GM12878 (cell line): Measurements from ENCODE around the gene MT1X. TPM values are rescaled to one million over a fixed set of nuclear protein-coding genes. Genes with fewer than 3 reads are reported as not detected.

ENCODE experiments used
- ATAC-seq: fragments of 200-7000 bp; cut with Tn5 transposase; 3 replicates; pipeline ENCODE4 v1.9.1; 2020; ENCODE audit warnings: mild to moderate bottlenecking, moderate library complexity
- BruUV-seq: library from RNA; stranded (reverse); fragments of 400-500 nt; replicated peaks from 2 replicates; lab custom pipeline; 2021; lab: Mats Ljungman, UMichigan
- CTCF ChIA-PET: fragments of 300-600 bp; sonication (Branson Sonifier 250); formaldehyde crosslinking; extraction: SDS; loops from one replicate; lab custom pipeline; 2021; ENCODE audit warnings: inconsistent platforms; lab: Yijun Ruan, JAX
- POLR2A ChIA-PET: fragments of 350-600 bp; formaldehyde crosslinking; extraction: SDS; loops from one replicate; lab custom pipeline; 2021; ENCODE audit warnings: inconsistent platforms; lab: Charles Lee
- RAD21 ChIA-PET: fragments of 300-600 bp; sonication (Branson Sonifier 250); formaldehyde crosslinking; loops from one replicate; lab custom pipeline; 2023; ENCODE audit warnings: antibody characterized with exemption; ENCODE audit not compliant: unreplicated experiment; lab: Charles Lee
- SMC1A ChIA-PET: fragments of 300-600 bp; sonication (Branson Sonifier 250); formaldehyde crosslinking; loops from one replicate; lab custom pipeline; 2023; ENCODE audit not compliant: unreplicated experiment, uncharacterized antibody; lab: Charles Lee
- DNase-seq: peaks from one replicate; pipeline ENCODE4 v3.0.0-alpha.2; 2011; ENCODE audit warnings: low read depth, low spot score
- FAIRE-seq: peaks from 3 replicates; lab custom pipeline; 2011; peaks lifted over from hg19 to GRCh38; lab: Jason Lieb, UNC
- H2AFZ ChIP-seq: 2 replicates; pipeline ENCODE4 v1.6.0; 2011; ENCODE audit warnings: low read depth, low read length, control low read depth; ENCODE audit not compliant: control insufficient read depth
- H3K27ac ChIP-seq: 2 replicates; pipeline ENCODE4 v1.5.1; 2011; ENCODE audit warnings: control low read depth; ENCODE audit not compliant: control insufficient read depth, insufficient read depth
- H3K27me3 ChIP-seq, 2 experiments: replicated peaks in 1 of 2; 2 replicates each; pipeline versions ENCODE4 v1.6.0 to v1.6.1; 2011; ENCODE audit warnings: low read length in 1 of 2; ENCODE audit not compliant: control insufficient read depth in 2 of 2, insufficient read depth in 2 of 2
- H3K36me3 ChIP-seq, 2 experiments: 2 replicates each; pipeline ENCODE4 v1.5.1; 2011; ENCODE audit warnings: low read length in 1 of 2; ENCODE audit not compliant: control insufficient read depth in 2 of 2, insufficient read depth in 2 of 2
- H3K4me1 ChIP-seq: 2 replicates; pipeline ENCODE4 v1.6.1; 2011; ENCODE audit warnings: mild to moderate bottlenecking, low read length, moderate library complexity, mixed read lengths; ENCODE audit not compliant: control insufficient read depth, insufficient read depth
- H3K4me2 ChIP-seq: 2 replicates; pipeline ENCODE4 v1.6.0; 2011; ENCODE audit warnings: control low read depth; ENCODE audit not compliant: control insufficient read depth, insufficient read depth
- H3K4me3 ChIP-seq: fragments of 200-600 bp; sonication (generic); 2 replicates; pipeline ENCODE4 v1.5.1; 2016
- H3K79me2 ChIP-seq: 2 replicates; pipeline ENCODE4 v1.6.0; 2011; ENCODE audit warnings: low read length; ENCODE audit not compliant: control insufficient read depth, insufficient read depth
- H3K9ac ChIP-seq: 2 replicates; pipeline ENCODE4 v1.8.0; 2011; ENCODE audit warnings: low read length, control low read depth, mixed read lengths; ENCODE audit not compliant: control insufficient read depth, insufficient read depth
- H3K9me3 ChIP-seq: replicated peaks from 3 replicates; pipeline ENCODE4 v1.5.1; 2011; ENCODE audit warnings: mild to moderate bottlenecking, low read length; ENCODE audit not compliant: control insufficient read depth, insufficient read depth
- H4K20me1 ChIP-seq: 2 replicates; pipeline ENCODE4 v1.6.0; 2011; ENCODE audit not compliant: control insufficient read depth, insufficient read depth
- ASH2L ChIP-seq: fragments of 300-600, 200-600 bp; sonication (generic); IDR thresholded peaks from 2 replicates; pipeline ENCODE4 v1.6.1; 2017; ENCODE audit warnings: low read depth, mild to moderate bottlenecking, borderline replicate concordance
- BHLHE40 ChIP-seq, 2 experiments: fragments of 450-650 bp in 1 of 2; IDR thresholded peaks; 2 replicates each; pipeline ENCODE4 v1.6.1; 2011 to 2017; ENCODE audit warnings: low read depth in 2 of 2, borderline replicate concordance in 1 of 2, improper control_type of control experiment in 1 of 2, low read length in 1 of 2, mild to moderate bottlenecking in 1 of 2
- CBX5 ChIP-seq: sonication (generic); IDR thresholded peaks from 2 replicates; pipeline ENCODE4 v1.6.1; 2016; ENCODE audit warnings: low read depth, moderate library complexity, mild to moderate bottlenecking, inconsistent platforms
- CTCF ChIP-seq, 3 experiments: IDR thresholded peaks in 2 of 3; conservative IDR thresholded peaks in 1 of 3; 2 replicates each; pipeline ENCODE4 v1.5.1; 2011; ENCODE audit warnings: low read depth in 3 of 3, low read length in 3 of 3, mild to moderate bottlenecking in 3 of 3, control low read depth in 2 of 3, moderate library complexity in 2 of 3, inconsistent platforms in 1 of 3, mixed read lengths in 1 of 3; ENCODE audit not compliant: control insufficient read depth in 2 of 3, insufficient read depth in 1 of 3; ENCODE audit errors: extremely low read depth in 1 of 3
- EED ChIP-seq: sonication (generic); IDR thresholded peaks from 2 replicates; pipeline ENCODE4 v1.6.1; 2016; ENCODE audit warnings: antibody characterized with exemption, low read depth
- GABPA ChIP-seq: IDR thresholded peaks from 2 replicates; pipeline ENCODE4 v1.6.1; 2014; ENCODE audit warnings: antibody characterized with exemption, low read depth, mild to moderate bottlenecking, inconsistent platforms
- GATAD2B ChIP-seq: fragments of 450-650 bp; conservative IDR thresholded peaks from 2 replicates; pipeline ENCODE4 v1.6.1; 2017; ENCODE audit warnings: low read depth, mild to moderate bottlenecking, moderate library complexity
- IKZF1 ChIP-seq: fragments of 450-650 bp; conservative IDR thresholded peaks from 2 replicates; pipeline ENCODE4 v1.6.1; 2017; ENCODE audit warnings: antibody characterized with exemption, mild to moderate bottlenecking
- LARP7 ChIP-seq: fragments of 450-650 bp; IDR thresholded peaks from 2 replicates; pipeline ENCODE4 v1.6.1; 2017; ENCODE audit warnings: mild to moderate bottlenecking
- MYB ChIP-seq: fragments of 150-350 bp; IDR thresholded peaks from 2 replicates; pipeline ENCODE4 v1.6.1; 2014; ENCODE audit warnings: mild to moderate bottlenecking, low read depth, low read length, borderline replicate concordance
- NRF1 ChIP-seq: conservative IDR thresholded peaks from 2 replicates; pipeline ENCODE4 v1.6.1; 2011; ENCODE audit warnings: mild to moderate bottlenecking, low read depth, low read length, improper control_type of control experiment
- RAD21 ChIP-seq: IDR thresholded peaks from 2 replicates; pipeline ENCODE4 v1.6.1; 2011; ENCODE audit warnings: mild to moderate bottlenecking, low read depth, low read length, moderate library complexity; ENCODE audit not compliant: insufficient read depth
- RUNX3 ChIP-seq: IDR thresholded peaks from 2 replicates; pipeline ENCODE4 v1.6.1; 2012; ENCODE audit warnings: low read length, inconsistent platforms
- SRF ChIP-seq, 2 experiments: IDR thresholded peaks; 2 replicates each; pipeline ENCODE4 v1.6.1; 2011; ENCODE audit warnings: low read depth in 2 of 2, low read length in 2 of 2, mild to moderate bottlenecking in 1 of 2, moderate library complexity in 1 of 2
- TBL1XR1 ChIP-seq: IDR thresholded peaks from 2 replicates; pipeline ENCODE4 v1.6.1; 2012; ENCODE audit warnings: low read depth, low read length, improper control_type of control experiment
- USF2 ChIP-seq: IDR thresholded peaks from 2 replicates; pipeline ENCODE4 v1.6.1; 2011; ENCODE audit warnings: low read depth, low read length, improper control_type of control experiment, borderline replicate concordance
- ZBTB11 ChIP-seq: fragments of 450-650 bp; formaldehyde crosslinking; IDR thresholded peaks from 2 replicates; pipeline ENCODE4 v1.5.0; 2022; ENCODE audit warnings: mild to moderate bottlenecking, missing genetic modification characterization
- WGBS: methylation state at CpG from one replicate; pipeline ENCODE4 v1.1.6; 2016; ENCODE audit warnings: low lambda C conversion rate; ENCODE audit not compliant: insufficient replicate concordance, insufficient coverage; ENCODE audit errors: missing lambda C conversion rate; 5-methylcytosine and 5-hydroxymethylcytosine counted together
- in situ Hi-C: fragments of 300-500 bp; cut with MboI; formaldehyde crosslinking; loops from 9 replicates; pipeline ENCODE4 v1.14.3; 2018; ENCODE audit warnings: mixed read lengths
- intact Hi-C: fragments of 100-400 bp; cut with micrococcal nuclease; formaldehyde crosslinking; loops from one replicate; pipeline ENCODE4 v1.14.2; 2022; ENCODE audit not compliant: unreplicated experiment
- polyA plus RNA-seq, 11 experiments: library from polyadenylated mRNA; depleted of rRNA in 4 of 11; unstranded in 6 of 11; stranded (reverse) in 5 of 11; fragments of >200 nt; fragmentation: Nextera tagmentation in 4 of 11; fragmentation: Illumina TruSeq in 1 of 11; extraction: Ambion mirVana in 4 of 11; extraction: Trizol in 1 of 11; gene quantifications; 1 replicate in 1 of 11; 2 replicates in 10 of 11; pipeline versions ENCODE4 v1.2.1 to v1.2.3, GENCODE V29; 2011 to 2016; ENCODE audit warnings: inconsistent platforms in 2 of 11, missing spikeins in 2 of 11, low read depth in 1 of 11
- total RNA-seq, 4 experiments: library from RNA; depleted of rRNA in 3 of 4; stranded (reverse); fragments of >200 nt in 3 of 4; fragmentation: Illumina TruSeq in 1 of 4; extraction: Trizol in 1 of 4; gene quantifications; 2 replicates each; pipeline versions ENCODE4 v1.2.1 to v1.2.3, GENCODE V29; 2013 to 2021

The MT1X gene
- total and polyA plus RNA-seq, 10 of the 15 experiments (the other 5 are each of a cell fraction or from before 2014, with no cell fraction given) = 5.8 to 65.6 (median 15.4) TPM

- in situ Hi-C loops (no loop called here), intact Hi-C loops (no loop called here)
- H3K9me3 ChIP-seq = no peaks in the 10 kb centered on the region
- CTCF ChIA-PET = interaction anchor here (0.6 to 2.0 kb wide), 8 partner anchors 19 to 122 kb away, joined by 3 to 10 read pairs (median 3); no protein-coding TSS in a partner anchor
- peak; percentile 99 for ATAC-seq
- H3K4me1 ChIP-seq = no peaks in the 10 kb centered on the region
- no peak overlapping the region for H3K27ac ChIP-seq
- 7% methylated on average over 42 of the region's 42 CpGs for WGBS
- RAD21 ChIA-PET = interaction anchor here (0.6 to 1.7 kb wide), 5 partner anchors 9 to 66 kb away, joined by 3 to 6 read pairs (median 5); no protein-coding TSS in a partner anchor
- peaks cover 10 to 25% of the 10 kb centered on the region in 2 experiments for H3K27me3 ChIP-seq
- BruUV-seq = no TSS peak
- no peak overlapping the region; the same call in 1 of the 2 replicates for H3K4me2 ChIP-seq
- no peaks in the 10 kb centered on the region for H3K36me3 ChIP-seq
- no peak overlapping the region for H3K4me3 ChIP-seq
- SMC1A ChIA-PET = interaction anchor here (1.1 to 2.2 kb wide), 6 partner anchors 19 to 168 kb away, joined by 3 to 13 read pairs (median 4); no protein-coding TSS in a partner anchor
- POLR2A ChIA-PET = interaction anchor here (0.5 kb wide), 1 partner anchor 85 kb away, joined by 3 read pairs; no protein-coding TSS in a partner anchor
- H4K20me1 ChIP-seq = no peaks in the 10 kb centered on the region
- DNase-seq = no peak
- H3K79me2 ChIP-seq = no peaks in the 10 kb centered on the region
- no peak overlapping the region for H2AFZ ChIP-seq
- FAIRE-seq = no peak
- H3K9ac ChIP-seq = no peak overlapping the region
- peak in 2 of 3 experiments; percentile 21 to 39; a peak in 3 of 6 replicates for TF ChIP-seq CTCF (IDR thresholded peaks at IDR 0.05 in 2 of 3, conservative IDR thresholded peaks at IDR 0.05 in 1 of 3; ENCODE audit: control insufficient read depth in 2 of 3, extremely low read depth in 1 of 3, insufficient read depth in 1 of 3, low read depth in 3 of 3, low read length in 3 of 3)
- TF ChIP-seq NRF1 = no peak
- TF ChIP-seq RUNX3 = no peak
- TF ChIP-seq BHLHE40 (IDR thresholded peaks at IDR 0.05; ENCODE audit: borderline replicate concordance in 1 of 2, low read depth in 2 of 2, low read length in 1 of 2) = peak in 1 of 2 experiments; percentile 24; a peak in 1 of 4 replicates
- peak; percentile 57 for TF ChIP-seq LARP7
- no peak for TF ChIP-seq USF2
- peak; percentile 42; the same call in 1 of the 2 replicates for TF ChIP-seq IKZF1
- TF ChIP-seq ZBTB11 (CRISPR knock-in tag) = no peak
- no peak for TF ChIP-seq ASH2L
- 0 out of 2 replicates have a peak, but pooled peaks have one; percentile 37 for TF ChIP-seq GATAD2B
- no peak for TF ChIP-seq RAD21
- TF ChIP-seq EED = no peak
- no peak for TF ChIP-seq GABPA
- TF ChIP-seq TBL1XR1 = no peak
- TF ChIP-seq SRF (IDR thresholded peaks at IDR 0.05; ENCODE audit: low read depth in 2 of 2, low read length in 2 of 2) = no peak
- no peak for TF ChIP-seq MYB
- no peak for TF ChIP-seq CBX5
Observed at GRCh38 chr16:56643080-56643778, 39.0 kb upstream of the MT1X start.
